Spleen (tissue), 7 donors: Measurements from ENCODE around the gene RSPO3.

Source experiments
- CTCF ChIP-seq, 11 experiments: fragments of 200-600 bp in 7 of 11; fragments of 450-650 bp in 4 of 11; sonication (generic) in 4 of 11; IDR thresholded peaks in 8 of 11; conservative IDR thresholded peaks in 3 of 11; 1 replicate in 7 of 11; 2 replicates in 4 of 11; pipeline versions ENCODE4 v1.4.0 to v1.8.0; 2016 to 2021; ENCODE audit warnings: antibody characterized with exemption in 11 of 11, inconsistent platforms in 4 of 11, mild to moderate bottlenecking in 1 of 11
- POLR2A ChIP-seq, 3 donors: fragments of 450-650 bp; IDR thresholded peaks; one replicate each; pipeline ENCODE4 v1.5.1; 2017; ENCODE audit warnings: antibody characterized with exemption in 3 of 3, mild to moderate bottlenecking in 1 of 3
- POLR2AphosphoS5 ChIP-seq, 3 donors: sonication (generic); formaldehyde crosslinking; IDR thresholded peaks; one replicate each; pipeline ENCODE4 v1.5.1; 2017; ENCODE audit warnings: antibody characterized with exemption in 3 of 3
- donor health status: DM: no; HTN: no; CAD: no; lungs with moderate emphysema.
- donor health status: DM: no; HTN: no; CAD: no.
- donor health status: DM: no; HTN: no; CAD: no.

GRCh38 chr6:127195833-127196232 is 77.4 kb downstream of the RSPO3 start:
- TF ChIP-seq CTCF (IDR thresholded peaks at IDR 0.05 in 8 of 11, conservative IDR thresholded peaks at IDR 0.05 in 3 of 11) (no peak), POLR2AphosphoS5 (IDR thresholded peaks at IDR 0.05) (no peak), POLR2A (IDR thresholded peaks at IDR 0.05) (no peak)
